ENCODE measurements around the gene CREBRF.

DNA sequence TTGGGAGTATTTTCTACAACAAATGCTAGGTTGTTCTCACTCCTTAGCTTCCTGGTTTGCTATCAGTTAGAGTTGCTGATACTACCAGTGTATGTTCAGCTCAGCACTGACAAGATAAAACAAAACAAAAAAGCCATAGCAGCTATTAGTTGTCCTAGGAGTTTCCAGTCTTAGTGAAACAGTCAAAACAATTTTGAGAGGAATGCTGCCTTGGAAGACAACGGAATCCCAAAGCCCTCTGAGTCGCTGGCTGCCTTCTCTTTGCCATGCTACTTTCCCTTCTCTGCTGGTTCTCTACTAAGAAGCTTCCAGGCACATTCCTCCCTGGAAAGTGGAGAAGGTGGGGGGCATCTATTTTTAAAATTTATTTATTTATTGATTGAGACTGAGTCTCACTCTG lies 5.4 kb upstream of the CREBRF start:
- TF ChIP-seq ELF4 (IDR thresholded peaks at IDR 0.05) (no peak), SP1 (IDR thresholded peaks at IDR 0.05) (no peak), SUZ12 (IDR thresholded peaks at IDR 0.05) (no peak), L3MBTL2 (conservative IDR thresholded peaks at IDR 0.05) (no peak), ZNF384 (IDR thresholded peaks at IDR 0.05) (no peak), LEF1 (IDR thresholded peaks at IDR 0.05; ENCODE audit: borderline replicate concordance) (no peak), FOXM1 (IDR thresholded peaks at IDR 0.05; ENCODE audit: borderline replicate concordance) (no peak), TARDBP (IDR thresholded peaks at IDR 0.05) (no peak), ARNT (IDR thresholded peaks at IDR 0.05) (no peak), BHLHE40 (IDR thresholded peaks at IDR 0.05; ENCODE audit: borderline replicate concordance) (no peak), FOXA1 (IDR thresholded peaks at IDR 0.05) (no peak)

Measured in HEK293T (cell line).